NB4 (cell line): ENCODE results near the gene AGFG2.

Experiments
- CTCF ChIP-seq: IDR thresholded peaks from one replicate; pipeline ENCODE4 v1.5.1; 2012; ENCODE audit warnings: low read depth, low read length
- MAX ChIP-seq: IDR thresholded peaks from 2 replicates; pipeline ENCODE4 v1.6.1; 2011; ENCODE audit warnings: low read depth, low read length
- POLR2A ChIP-seq: IDR thresholded peaks from 2 replicates; pipeline ENCODE4 v1.6.1; 2011; ENCODE audit warnings: mild to moderate bottlenecking; ENCODE audit not compliant: insufficient read length; ENCODE audit errors: extremely low read depth

GRCh38 chr7:100539436-100540006, 518 bp downstream of the AGFG2 start:
- TF ChIP-seq CTCF (no peak), POLR2A (no peak), MAX (no peak)
